RWPE2 (cell line): ENCODE measurements around the gene RAPGEF2.
A peak's percentile ranks its signal among the peaks of the same experiment; 100 is the strongest.

Experiments
- ATAC-seq: fragments of 200-7000 bp; cut with Tn5 transposase; 3 replicates; pipeline ENCODE4 v1.9.1; 2021; ENCODE audit warnings: low read depth
- DNase-seq: peaks from one replicate; pipeline ENCODE4 v3.0.0-alpha.2; 2020; ENCODE audit warnings: low spot score
- H3K27ac ChIP-seq: fragments of 450-650 bp; 2 replicates; pipeline ENCODE4 v1.5.1; 2017; ENCODE audit warnings: mild to moderate bottlenecking; ENCODE audit not compliant: poor library complexity, severe bottlenecking
- H3K27me3 ChIP-seq: fragments of 250-450 bp; sonication (Bioruptor Pico); 2 replicates; pipeline ENCODE4 v1.5.1; 2021; ENCODE audit warnings: mild to moderate bottlenecking, moderate library complexity; ENCODE audit not compliant: insufficient read depth, poor library complexity, severe bottlenecking
- H3K36me3 ChIP-seq: fragments of 250-450 bp; sonication (Bioruptor Pico); 2 replicates; pipeline ENCODE4 v1.5.1; 2020; ENCODE audit warnings: low read depth, mild to moderate bottlenecking, moderate library complexity
- H3K4me1 ChIP-seq: fragments of 250-450 bp; sonication (Bioruptor Pico); 2 replicates; pipeline ENCODE4 v1.5.1; 2021; ENCODE audit warnings: mild to moderate bottlenecking, moderate library complexity; ENCODE audit not compliant: insufficient read depth, poor library complexity, severe bottlenecking
- H3K4me3 ChIP-seq: fragments of 250-450 bp; sonication (Bioruptor Pico); 2 replicates; pipeline ENCODE4 v1.5.1; 2021; ENCODE audit warnings: mild to moderate bottlenecking, moderate library complexity; ENCODE audit not compliant: severe bottlenecking
- H3K9me3 ChIP-seq: fragments of 250-450 bp; sonication (Bioruptor Pico); 2 replicates; pipeline ENCODE4 v1.5.1; 2021; ENCODE audit warnings: mild to moderate bottlenecking, moderate library complexity; ENCODE audit not compliant: severe bottlenecking
- CTCF ChIP-seq: fragments of 450-650 bp; IDR thresholded peaks from one replicate; pipeline ENCODE4 v1.5.1; 2017; ENCODE audit warnings: mild to moderate bottlenecking, moderate library complexity; ENCODE audit not compliant: poor library complexity, severe bottlenecking

RAPGEF2 gene

GRCh38 chr4:159280442-159281172, 177.7 kb downstream of the RAPGEF2 start:
- no peak for TF ChIP-seq CTCF
- DNase-seq: no peak

GRCh38 chr4:159281771-159282170, 178.9 kb downstream of the RAPGEF2 start:
- DNase-seq (no peak), ATAC-seq (no peak)
- Histone ChIP-seq H3K4me1 (peaks cover 35% of the 10 kb centered on the region), H3K36me3 (no peaks in the 10 kb centered on the region), H3K9me3 (no peaks in the 10 kb centered on the region), H3K27me3 (no peaks in the 10 kb centered on the region), H3K4me3 (no peak overlapping the region), H3K27ac (peak overlapping the region; percentile 90)
- no peak for TF ChIP-seq CTCF

More at GRCh38 chr4:159280442-159281172, 177.7 kb downstream of the RAPGEF2 start:
- Histone ChIP-seq H3K27ac (no peak overlapping the region), H3K4me3 (no peak overlapping the region), H3K36me3 (no peaks in the 10 kb centered on the region; the same call in 1 of the 2 replicates), H3K4me1 (peaks cover 35% of the 10 kb centered on the region), H3K27me3 (no peaks in the 10 kb centered on the region), H3K9me3 (peaks cover 1% of the 10 kb centered on the region)
- no peak for ATAC-seq

GRCh38 chr4:159282329-159282728, 179.4 kb downstream of the RAPGEF2 start:
- H3K9me3 ChIP-seq: no peaks in the 10 kb centered on the region
- TF ChIP-seq CTCF: no peak
- H3K36me3 ChIP-seq: no peaks in the 10 kb centered on the region
- ATAC-seq: no peak
- H3K27ac ChIP-seq: peak overlapping the region; percentile 90
- DNase-seq: no peak
- H3K27me3 ChIP-seq: no peaks in the 10 kb centered on the region
- peaks cover 35% of the 10 kb centered on the region for H3K4me1 ChIP-seq
- no peak overlapping the region for H3K4me3 ChIP-seq

- Histone ChIP-seq H3K4me1 (peaks cover 35% of the 10 kb centered on the region), H3K9me3 (no peaks in the 10 kb centered on the region), H3K4me3 (no peak overlapping the region), H3K27me3 (no peaks in the 10 kb centered on the region), H3K36me3 (no peaks in the 10 kb centered on the region), H3K27ac (peak overlapping the region; percentile 90)
- ATAC-seq: no peak
- TF ChIP-seq CTCF: no peak
- no peak for DNase-seq
Observed at GRCh38 chr4:159282944-159283343, 180.1 kb downstream of the RAPGEF2 start.

GRCh38 chr4:159283696-159284095, 180.8 kb downstream of the RAPGEF2 start:
- H3K4me3 ChIP-seq: no peak overlapping the region
- peak; percentile 88 for ATAC-seq

More at GRCh38 chr4:159283696-159284095, 180.8 kb downstream of the RAPGEF2 start:
- H3K27me3 ChIP-seq: no peaks in the 10 kb centered on the region
- peak overlapping the region; percentile 90 for H3K27ac ChIP-seq
- no peak for DNase-seq
- peaks cover 35% of the 10 kb centered on the region for H3K4me1 ChIP-seq
- H3K9me3 ChIP-seq: no peaks in the 10 kb centered on the region
- no peaks in the 10 kb centered on the region for H3K36me3 ChIP-seq
- no peak for TF ChIP-seq CTCF
